Smooth muscle cell (in vitro differentiated cells): ENCODE measurements around the gene ROPN1. TPM values are rescaled to one million over a fixed set of nuclear protein-coding genes. Genes with fewer than 3 reads are reported as not detected.

Experiments used
- DNase-seq: peaks from one replicate; lab custom pipeline; 2025; ENCODE audit not compliant: unreplicated experiment; lab: John Stamatoyannopoulos, UW
- H2AFZ ChIP-seq: fragments of 200-600 bp; sonication (generic); 2 replicates; pipeline ENCODE4 v1.6.0; 2016; ENCODE audit warnings: antibody characterized with exemption, low read depth, mild to moderate bottlenecking
- H3F3A ChIP-seq: fragments of 200-600 bp; sonication (generic); 2 replicates; pipeline ENCODE4 v1.6.0; 2017; ENCODE audit warnings: antibody characterized with exemption, low read depth
- H3K27ac ChIP-seq: fragments of 200-600 bp; sonication (generic); 2 replicates; pipeline ENCODE4 v1.5.1; 2016; ENCODE audit warnings: low read depth, mild to moderate bottlenecking
- H3K27me3 ChIP-seq: fragments of 200-600 bp; sonication (generic); 2 replicates; pipeline ENCODE4 v1.6.1; 2016; ENCODE audit warnings: low read depth, mild to moderate bottlenecking
- H3K36me3 ChIP-seq: fragments of 200-600 bp; sonication (generic); 2 replicates; pipeline ENCODE4 v1.5.1; 2016; ENCODE audit warnings: low read depth
- H3K4me1 ChIP-seq: fragments of 200-600 bp; sonication (generic); 2 replicates; pipeline ENCODE4 v1.5.1; 2016; ENCODE audit warnings: low read depth
- H3K4me2 ChIP-seq: fragments of 200-600 bp; sonication (generic); 2 replicates; pipeline ENCODE4 v1.6.0; 2016; ENCODE audit warnings: mild to moderate bottlenecking
- H3K4me3 ChIP-seq: fragments of 200-600 bp; sonication (generic); 2 replicates; pipeline ENCODE4 v1.5.1; 2016; ENCODE audit warnings: mild to moderate bottlenecking
- H3K79me2 ChIP-seq: fragments of 200-600 bp; sonication (generic); 2 replicates; pipeline ENCODE4 v1.6.0; 2016; ENCODE audit warnings: low read depth, mild to moderate bottlenecking
- H3K9ac ChIP-seq: fragments of 200-600 bp; sonication (generic); 2 replicates; pipeline ENCODE4 v1.6.0; 2016; ENCODE audit warnings: low read depth
- H3K9me3 ChIP-seq: fragments of 200-600 bp; sonication (generic); replicated peaks from 2 replicates; pipeline ENCODE4 v1.5.1; 2016; ENCODE audit warnings: low read depth
- H4K20me1 ChIP-seq: fragments of 200-600 bp; sonication (generic); 2 replicates; pipeline ENCODE4 v1.6.0; 2016; ENCODE audit warnings: low read depth
- CTCF ChIP-seq: fragments of 200-600 bp; sonication (generic); IDR thresholded peaks from 2 replicates; pipeline ENCODE4 v1.5.1; 2017; ENCODE audit warnings: borderline replicate concordance, mild to moderate bottlenecking, antibody characterized with exemption; ENCODE audit not compliant: insufficient read depth, poor library complexity, severe bottlenecking
- WGBS: methylation state at CpG from one replicate; pipeline ENCODE4 v1.1.7; 2016; ENCODE audit warnings: low lambda C conversion rate; 5-methylcytosine and 5-hydroxymethylcytosine counted together
- polyA plus RNA-seq: library from polyadenylated mRNA; unstranded; fragments of >200 nt; fragmentation: Nextera tagmentation; extraction: Ambion mirVana; gene quantifications from 2 replicates; pipeline ENCODE4 v1.2.1, GENCODE V29; 2016
- total RNA-seq: library from RNA; depleted of rRNA; stranded (reverse); fragments of >200 nt; gene quantifications from 2 replicates; pipeline ENCODE4 v1.2.3, GENCODE V29; 2014

Gene ROPN1
- total and polyA plus RNA-seq, 2 experiments from 2014 or later = not detected

GRCh38 chr3:123947482-123947881, 44.4 kb downstream of the ROPN1 start:
- no peaks in the 10 kb centered on the region for H3K9me3 ChIP-seq
- no peak overlapping the region for H3K4me3 ChIP-seq
- DNase-seq = no peak
- H3K36me3 ChIP-seq = peaks cover 17% of the 10 kb centered on the region
- peaks cover 3% of the 10 kb centered on the region for H3F3A ChIP-seq
- H4K20me1 ChIP-seq = no peaks in the 10 kb centered on the region
- H3K27me3 ChIP-seq = no peaks in the 10 kb centered on the region
- H3K79me2 ChIP-seq = no peaks in the 10 kb centered on the region
- H3K9ac ChIP-seq = no peak overlapping the region
- no peak overlapping the region for H3K4me2 ChIP-seq
- H3K27ac ChIP-seq = no peak overlapping the region
- H3K4me1 ChIP-seq = no peaks in the 10 kb centered on the region
- H2AFZ ChIP-seq = no peak overlapping the region
- TF ChIP-seq CTCF = no peak

- no peaks in the 10 kb centered on the region for H3K4me1 ChIP-seq
- no peaks in the 10 kb centered on the region for H4K20me1 ChIP-seq
- no peak overlapping the region for H3K4me3 ChIP-seq
- no peaks in the 10 kb centered on the region for H3K79me2 ChIP-seq
- no peaks in the 10 kb centered on the region for H3K27me3 ChIP-seq
- no peak overlapping the region for H3K4me2 ChIP-seq
- no peak overlapping the region for H3K27ac ChIP-seq
- no peaks in the 10 kb centered on the region for H3F3A ChIP-seq
- no peak overlapping the region for H2AFZ ChIP-seq
- DNase-seq = no peak
- WGBS = 100% methylated on average over 1 of the region's 1 CpG
- no peaks in the 10 kb centered on the region for H3K9me3 ChIP-seq
- peaks cover 3% of the 10 kb centered on the region for H3K36me3 ChIP-seq
- H3K9ac ChIP-seq = no peak overlapping the region
- no peak for TF ChIP-seq CTCF
Measured at GRCh38 chr3:123941542-123941941, 50.4 kb downstream of the ROPN1 start.

- Histone ChIP-seq H3F3A (no peaks in the 10 kb centered on the region), H3K27ac (no peak overlapping the region), H3K9me3 (no peaks in the 10 kb centered on the region), H4K20me1 (no peaks in the 10 kb centered on the region), H3K4me2 (no peak overlapping the region), H3K4me1 (no peaks in the 10 kb centered on the region), H3K36me3 (no peaks in the 10 kb centered on the region), H3K4me3 (no peak overlapping the region), H3K9ac (no peak overlapping the region), H3K27me3 (no peaks in the 10 kb centered on the region), H3K79me2 (no peaks in the 10 kb centered on the region), H2AFZ (no peak overlapping the region)
- DNase-seq = no peak
- TF ChIP-seq CTCF = peak; percentile 16
- 98% methylated on average over 2 of the region's 2 CpGs for WGBS
Measured at GRCh38 chr3:123941121-123941520, 50.8 kb downstream of the ROPN1 start.

GRCh38 chr3:123939706-123940105, 52.2 kb downstream of the ROPN1 start:
- H4K20me1 ChIP-seq = no peaks in the 10 kb centered on the region

More at GRCh38 chr3:123939706-123940105, 52.2 kb downstream of the ROPN1 start:
- Histone ChIP-seq H3K9ac (no peak overlapping the region), H3K79me2 (no peaks in the 10 kb centered on the region), H2AFZ (no peak overlapping the region), H3K4me1 (no peaks in the 10 kb centered on the region), H3K27me3 (no peaks in the 10 kb centered on the region), H3K4me3 (no peak overlapping the region), H3K4me2 (no peak overlapping the region), H3K36me3 (no peaks in the 10 kb centered on the region), H3K9me3 (no peaks in the 10 kb centered on the region), H3F3A (no peaks in the 10 kb centered on the region), H3K27ac (no peak overlapping the region)
- no peak for TF ChIP-seq CTCF
- DNase-seq = no peak
- 94% methylated on average over 2 of the region's 2 CpGs for WGBS
